NCI-H2196 (cell line): ENCODE results near the gene SMAD3.

Experiments
- DNase-seq: peaks from one replicate; lab custom pipeline; 2025; ENCODE audit not compliant: unreplicated experiment; lab: John Stamatoyannopoulos, UW

SMAD3 gene

GRCh38 chr15:67035886-67036285, 29.5 kb upstream of the SMAD3 start:
- DNase-seq = no peak

DNA sequence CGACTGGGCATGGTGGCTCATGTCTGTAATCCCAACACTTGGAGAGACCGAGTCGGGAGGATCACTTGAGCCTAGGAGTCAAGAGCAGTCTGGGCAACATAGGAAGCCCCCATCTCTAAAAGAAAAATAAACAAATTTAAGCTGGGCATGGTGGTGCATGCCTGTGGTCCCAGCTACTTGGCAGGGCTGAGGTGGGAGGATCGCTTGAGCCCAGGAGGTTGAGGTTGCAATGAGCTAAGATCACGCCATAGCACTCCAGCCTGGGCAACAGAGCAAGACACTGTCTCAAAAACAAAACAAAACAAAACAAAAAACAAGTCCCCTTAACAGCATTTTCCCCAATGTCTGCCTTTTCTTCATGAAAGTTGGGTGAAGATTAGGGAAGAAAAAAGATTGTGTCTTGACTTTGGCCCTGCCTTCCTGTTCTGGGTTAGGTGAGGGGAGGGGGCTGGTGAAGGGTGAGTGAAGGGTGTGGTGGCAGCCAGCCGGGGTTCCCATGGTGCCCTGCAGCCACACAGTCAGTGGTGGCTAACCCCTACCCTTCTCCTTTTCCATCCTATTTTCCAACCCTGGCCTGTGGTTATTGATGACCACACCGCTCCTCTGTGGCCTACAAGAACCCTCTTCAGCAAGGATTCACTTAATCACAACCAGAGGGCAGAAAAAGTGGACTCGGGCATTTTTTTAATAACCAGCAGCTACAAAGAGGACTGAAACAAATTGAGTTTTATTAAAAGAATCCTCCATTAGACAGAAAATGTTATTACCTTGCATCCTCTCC, 28.4 kb upstream of the SMAD3 start:
- DNase-seq = no peak

DNA sequence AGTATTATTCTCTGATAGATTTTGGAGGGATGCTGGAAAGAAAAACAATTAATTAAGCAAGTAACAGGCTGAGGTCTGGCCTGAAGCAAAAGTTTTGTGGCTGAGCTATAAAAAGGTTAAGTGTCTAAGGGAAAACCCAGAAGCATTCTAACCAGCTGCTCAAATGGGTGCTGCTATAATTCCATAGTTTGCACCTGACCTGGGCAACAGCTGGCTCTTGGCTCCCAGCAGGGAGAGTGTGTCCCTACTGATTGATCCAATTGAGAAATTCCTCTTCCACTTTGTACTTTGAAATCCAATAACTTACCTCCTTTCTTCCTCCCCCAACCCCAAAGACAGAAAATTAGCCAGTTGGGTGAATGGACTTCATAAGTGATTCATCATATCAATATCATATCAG, 27.7 kb upstream of the SMAD3 start:
- DNase-seq = no peak

DNA sequence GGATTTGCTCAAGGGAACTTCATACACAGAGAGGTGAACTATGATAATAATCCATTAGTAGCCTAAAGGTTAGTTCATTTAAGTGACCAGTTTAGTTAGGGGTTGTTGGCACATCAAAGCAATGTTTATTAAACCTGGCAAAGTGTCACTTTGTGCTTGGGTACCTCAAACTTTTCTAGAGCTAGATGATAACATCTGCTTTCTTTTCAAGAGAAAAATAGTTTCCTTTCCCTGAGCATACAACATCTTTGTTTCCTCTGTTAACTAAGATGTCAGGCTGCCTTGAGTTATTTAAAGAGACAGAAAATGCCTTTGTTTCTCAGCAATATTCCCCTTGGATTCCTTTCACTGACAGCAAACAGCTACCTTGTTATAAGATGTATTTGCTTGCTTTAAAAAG, 26.7 kb upstream of the SMAD3 start:
- no peak for DNase-seq

GRCh38 chr15:67039384-67040075, 25.9 kb upstream of the SMAD3 start:
- no peak for DNase-seq

DNA sequence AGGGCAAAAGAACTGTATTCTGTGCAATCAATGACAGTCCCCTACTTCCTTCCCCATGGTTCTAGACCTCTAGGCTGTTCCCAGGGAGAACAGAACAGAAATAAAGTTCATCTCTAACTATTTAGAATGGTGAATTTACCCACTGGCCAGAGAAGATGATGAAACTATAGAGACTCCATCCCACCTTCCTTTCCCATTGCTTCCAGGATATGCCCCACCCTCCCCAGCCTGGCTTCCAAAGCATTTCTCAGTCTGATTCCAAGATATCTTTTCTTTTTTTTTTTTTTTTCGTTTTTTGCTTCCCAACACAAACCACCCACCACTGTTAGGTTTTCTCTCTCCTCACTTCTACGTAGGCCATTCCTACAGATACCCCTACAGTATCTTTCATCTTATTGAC, 25.1 kb upstream of the SMAD3 start:
- DNase-seq = no peak

- DNase-seq = no peak
These were observed 22.8 kb upstream of the SMAD3 start for GRCh38 chr15:67042551-67043142.

GRCh38 chr15:67043939-67044771, 21.2 kb upstream of the SMAD3 start:
- DNase-seq = no peak

GRCh38 chr15:67047149-67047661, 18.2 kb upstream of the SMAD3 start:
- DNase-seq = no peak

GRCh38 chr15:67048281-67049279, 16.8 kb upstream of the SMAD3 start:
- DNase-seq = no peak

DNA sequence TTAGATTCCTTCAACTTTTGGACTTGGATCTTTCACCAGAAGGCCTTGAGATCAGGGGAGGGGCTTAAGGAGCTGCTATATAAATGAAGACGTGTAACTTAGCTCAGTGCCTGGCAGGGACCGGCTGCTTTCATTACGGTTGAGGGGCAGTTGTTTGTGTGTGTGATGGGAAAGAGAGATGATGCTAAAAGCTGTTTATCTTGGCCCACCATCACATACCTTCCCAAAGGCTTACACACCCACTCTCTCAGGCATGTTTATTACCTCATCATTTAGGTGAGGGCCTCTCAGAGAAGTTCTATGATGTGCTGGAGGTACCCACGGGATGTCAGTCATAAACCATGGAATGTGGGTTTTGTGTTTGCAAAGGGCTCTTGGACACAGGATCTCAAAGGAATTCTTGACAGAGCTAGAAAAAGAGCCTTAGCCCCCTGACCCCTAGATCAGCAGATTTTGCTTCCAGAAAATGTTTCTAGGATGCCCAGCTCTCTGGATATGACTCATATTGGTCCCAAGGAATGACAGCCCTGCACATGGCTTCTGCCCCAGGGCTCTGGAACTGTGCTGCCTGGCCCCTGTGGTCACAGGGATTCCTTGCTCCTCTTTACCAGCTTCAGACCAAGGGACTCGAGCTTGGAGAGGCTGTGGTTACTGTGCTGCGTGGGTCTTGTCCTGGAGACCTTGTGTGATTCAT, 15.9 kb upstream of the SMAD3 start:
- DNase-seq = no peak

DNA sequence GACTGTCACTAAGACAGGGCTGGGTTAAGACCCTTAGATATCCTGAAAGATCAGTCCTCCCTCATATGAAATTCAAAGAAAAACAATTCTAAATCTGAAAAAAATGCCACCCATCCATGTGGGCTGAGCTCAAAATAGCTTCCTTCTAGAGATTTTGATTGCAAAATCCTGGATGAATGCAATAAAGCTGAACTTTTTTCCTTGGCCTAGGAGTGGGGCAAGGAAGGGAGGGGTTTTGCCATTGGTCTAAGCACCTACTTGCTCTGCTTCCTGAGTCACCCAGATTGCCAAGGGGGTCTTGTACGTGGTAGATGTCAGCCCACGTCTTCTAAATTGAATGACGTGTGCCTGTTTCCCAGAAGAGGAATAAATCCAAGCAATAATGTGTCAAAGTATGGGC, 15.3 kb upstream of the SMAD3 start:
- no peak for DNase-seq

DNA sequence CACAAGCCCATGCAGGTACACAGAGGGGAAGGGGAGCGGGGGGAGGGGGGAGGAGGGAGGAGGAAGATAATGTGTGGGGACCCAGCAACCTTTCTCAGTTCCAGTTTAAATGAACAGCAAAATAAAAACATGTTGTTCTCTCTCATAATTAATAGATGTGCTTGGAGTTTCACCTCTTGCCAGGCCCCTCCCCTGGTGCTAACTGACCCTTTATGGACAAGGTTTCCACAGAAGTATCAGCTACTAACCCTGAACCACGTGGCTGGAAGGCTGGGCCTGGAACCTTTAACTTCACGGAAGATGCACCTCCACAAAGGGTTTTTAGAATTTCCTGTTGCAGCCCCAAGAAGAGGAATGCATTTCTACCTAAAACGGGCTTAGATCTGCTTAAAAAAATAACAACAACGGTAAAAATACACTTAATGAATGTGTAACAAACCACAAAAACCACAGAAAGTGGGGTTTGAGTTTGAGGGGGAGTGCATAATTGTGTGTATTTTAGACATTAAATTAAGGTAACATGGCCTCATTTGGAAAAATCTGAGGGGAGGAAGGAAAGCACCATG, 14.8 kb upstream of the SMAD3 start:
- no peak for DNase-seq

DNA sequence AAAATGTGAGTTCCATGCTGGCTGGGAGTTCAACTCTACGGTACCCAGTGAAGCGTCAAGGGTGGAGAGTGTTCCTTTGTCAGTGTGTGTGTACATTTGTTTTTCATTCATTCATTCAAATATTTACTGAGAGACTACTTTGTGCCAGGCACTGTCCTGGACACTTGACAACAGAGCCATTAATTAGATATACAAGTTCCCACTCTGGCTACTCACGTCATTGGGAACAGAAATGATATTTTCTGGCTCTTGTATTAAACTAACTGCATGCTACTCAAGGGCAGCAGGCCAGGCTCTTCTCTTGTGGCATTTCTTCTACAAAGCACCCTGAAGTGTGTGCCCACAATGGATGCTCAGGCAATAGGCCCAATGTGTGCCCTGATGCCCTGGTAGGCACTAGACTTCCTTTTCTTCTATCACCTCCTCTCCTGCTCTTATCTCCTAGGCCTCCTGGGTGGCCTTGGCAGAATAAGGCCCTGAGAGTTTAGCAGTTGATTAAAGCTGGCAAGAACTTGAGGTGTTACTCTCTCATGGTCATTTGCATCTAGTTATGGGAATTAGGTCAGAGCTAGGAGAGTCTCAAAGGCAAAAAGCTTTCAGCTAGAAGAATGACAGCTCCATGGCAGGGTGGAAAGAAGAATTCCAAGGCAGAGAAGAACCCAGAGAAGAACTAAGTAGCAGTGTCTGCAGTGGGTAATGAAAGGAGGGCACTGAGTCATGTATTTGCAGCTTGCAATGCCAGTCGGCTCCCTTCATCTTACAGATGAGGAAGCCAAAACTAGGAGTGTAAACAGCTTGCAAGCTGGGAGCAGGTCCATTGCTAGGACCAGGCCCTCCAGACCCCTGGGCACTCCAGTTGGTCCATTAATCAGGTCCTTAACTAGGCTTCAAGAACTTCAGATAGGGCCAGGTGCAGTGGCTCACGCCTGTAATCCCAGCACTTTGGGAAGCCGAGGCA, 14.0 kb upstream of the SMAD3 start:
- DNase-seq = no peak

DNA sequence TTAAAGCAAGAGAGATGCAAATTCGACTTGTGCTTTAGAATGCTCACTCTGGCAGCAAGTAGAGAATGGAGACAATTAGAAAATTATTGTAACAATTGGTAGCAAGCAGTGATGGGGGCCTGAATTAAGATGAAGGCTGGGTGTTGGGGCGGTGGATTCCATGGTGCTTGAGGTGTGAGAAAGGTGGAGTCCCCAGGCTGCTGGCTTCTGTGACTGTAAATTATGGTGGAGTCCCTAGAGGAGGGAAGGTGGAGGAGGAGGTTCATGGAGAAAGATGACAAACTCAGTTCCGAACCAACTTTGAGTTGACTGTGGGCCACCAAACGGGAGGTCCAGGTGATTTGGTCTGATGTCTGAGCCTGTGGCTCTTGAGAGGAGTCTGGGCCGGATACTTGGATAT, 10.7 kb upstream of the SMAD3 start:
- DNase-seq = no peak

GRCh38 chr15:67059127-67059553, 6.3 kb upstream of the SMAD3 start:
- DNase-seq = no peak

DNA sequence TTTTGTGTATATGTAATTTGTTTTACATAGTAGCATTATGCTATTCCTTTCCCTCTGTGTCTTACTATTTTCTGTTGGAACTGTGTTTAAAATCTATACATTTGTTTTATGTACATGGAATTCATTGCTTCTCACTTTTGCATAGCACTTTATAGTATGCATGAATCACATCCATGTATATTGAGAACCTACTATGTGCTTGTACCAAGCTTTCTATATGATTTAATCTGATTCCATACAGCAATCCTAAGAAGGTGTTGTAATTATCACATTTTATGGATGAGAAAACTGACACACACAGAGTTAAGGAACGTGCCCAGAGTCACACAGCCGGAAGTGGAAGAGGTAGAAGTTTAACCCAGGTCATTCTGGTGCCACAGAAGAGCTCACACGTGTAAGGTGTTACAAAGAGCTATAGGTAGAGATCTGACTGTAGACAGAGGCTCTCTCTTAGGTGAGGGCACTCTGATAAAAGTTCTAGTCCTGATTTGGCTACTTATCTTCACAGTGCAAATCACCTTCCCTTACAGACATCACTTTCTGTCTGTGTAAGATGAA, 3.5 kb upstream of the SMAD3 start:
- DNase-seq = no peak
